ENCODE results near the gene DES.

DNA sequence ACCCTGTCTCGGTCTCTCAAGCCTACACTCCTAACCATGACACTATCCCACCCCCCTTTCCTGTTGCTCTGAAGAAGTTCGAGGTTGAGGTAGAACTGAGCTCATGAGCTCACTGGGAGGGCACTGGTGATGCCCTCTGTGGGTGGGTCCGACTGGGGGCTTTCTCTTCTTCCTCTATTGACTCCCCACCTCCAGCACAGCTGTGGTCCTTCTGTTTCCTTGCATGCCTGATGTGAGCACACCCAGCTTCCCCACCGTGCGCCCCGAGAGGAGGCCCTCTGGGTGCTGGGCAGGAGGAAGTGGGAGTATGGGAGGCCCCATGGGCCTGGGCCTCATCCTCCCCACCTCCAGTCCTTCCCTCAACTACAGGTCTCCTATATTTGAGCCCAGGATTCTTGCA, 37.4 kb downstream of the DES start:
- TF ChIP-seq EP300 (IDR thresholded peaks at IDR 0.05; ENCODE audit: low read depth in 2 of 2, low read length in 2 of 2) (no peak), EP300 (CRISPR knock-in tag; IDR thresholded peaks at IDR 0.05; ENCODE audit: borderline replicate concordance) (no peak), GLI4 (CRISPR knock-in tag; IDR thresholded peaks at IDR 0.05; ENCODE audit: borderline replicate concordance) (no peak), NR1H2 (CRISPR knock-in tag; IDR thresholded peaks at IDR 0.05; ENCODE audit: borderline replicate concordance, low read depth) (no peak), ZKSCAN1 (IDR thresholded peaks at IDR 0.05; ENCODE audit: low read length) (no peak), ESRRA (CRISPR knock-in tag; IDR thresholded peaks at IDR 0.05; ENCODE audit: low read depth) (no peak), ZZZ3 (CRISPR knock-in tag; IDR thresholded peaks at IDR 0.05; ENCODE audit: borderline replicate concordance) (no peak), NFE2L1 (CRISPR knock-in tag; IDR thresholded peaks at IDR 0.05; ENCODE audit: borderline replicate concordance) (no peak), JUNB (CRISPR knock-in tag; IDR thresholded peaks at IDR 0.05; ENCODE audit: borderline replicate concordance) (no peak), DPF2 (CRISPR knock-in tag; IDR thresholded peaks at IDR 0.05; ENCODE audit: borderline replicate concordance, low read depth) (no peak)
- TF ChIP-seq, protein P1, sequence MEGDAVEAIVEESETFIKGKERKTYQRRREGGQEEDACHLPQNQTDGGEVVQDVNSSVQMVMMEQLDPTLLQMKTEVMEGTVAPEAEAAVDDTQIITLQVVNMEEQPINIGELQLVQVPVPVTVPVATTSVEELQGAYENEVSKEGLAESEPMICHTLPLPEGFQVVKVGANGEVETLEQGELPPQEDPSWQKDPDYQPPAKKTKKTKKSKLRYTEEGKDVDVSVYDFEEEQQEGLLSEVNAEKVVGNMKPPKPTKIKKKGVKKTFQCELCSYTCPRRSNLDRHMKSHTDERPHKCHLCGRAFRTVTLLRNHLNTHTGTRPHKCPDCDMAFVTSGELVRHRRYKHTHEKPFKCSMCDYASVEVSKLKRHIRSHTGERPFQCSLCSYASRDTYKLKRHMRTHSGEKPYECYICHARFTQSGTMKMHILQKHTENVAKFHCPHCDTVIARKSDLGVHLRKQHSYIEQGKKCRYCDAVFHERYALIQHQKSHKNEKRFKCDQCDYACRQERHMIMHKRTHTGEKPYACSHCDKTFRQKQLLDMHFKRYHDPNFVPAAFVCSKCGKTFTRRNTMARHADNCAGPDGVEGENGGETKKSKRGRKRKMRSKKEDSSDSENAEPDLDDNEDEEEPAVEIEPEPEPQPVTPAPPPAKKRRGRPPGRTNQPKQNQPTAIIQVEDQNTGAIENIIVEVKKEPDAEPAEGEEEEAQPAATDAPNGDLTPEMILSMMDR (CRISPR knock-in tag; IDR thresholded peaks at IDR 0.05): no peak
- TF ChIP-seq, protein P2, sequence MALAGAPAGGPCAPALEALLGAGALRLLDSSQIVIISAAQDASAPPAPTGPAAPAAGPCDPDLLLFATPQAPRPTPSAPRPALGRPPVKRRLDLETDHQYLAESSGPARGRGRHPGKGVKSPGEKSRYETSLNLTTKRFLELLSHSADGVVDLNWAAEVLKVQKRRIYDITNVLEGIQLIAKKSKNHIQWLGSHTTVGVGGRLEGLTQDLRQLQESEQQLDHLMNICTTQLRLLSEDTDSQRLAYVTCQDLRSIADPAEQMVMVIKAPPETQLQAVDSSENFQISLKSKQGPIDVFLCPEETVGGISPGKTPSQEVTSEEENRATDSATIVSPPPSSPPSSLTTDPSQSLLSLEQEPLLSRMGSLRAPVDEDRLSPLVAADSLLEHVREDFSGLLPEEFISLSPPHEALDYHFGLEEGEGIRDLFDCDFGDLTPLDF (CRISPR knock-in tag; IDR thresholded peaks at IDR 0.05): no peak
- TF ChIP-seq, protein P3, sequence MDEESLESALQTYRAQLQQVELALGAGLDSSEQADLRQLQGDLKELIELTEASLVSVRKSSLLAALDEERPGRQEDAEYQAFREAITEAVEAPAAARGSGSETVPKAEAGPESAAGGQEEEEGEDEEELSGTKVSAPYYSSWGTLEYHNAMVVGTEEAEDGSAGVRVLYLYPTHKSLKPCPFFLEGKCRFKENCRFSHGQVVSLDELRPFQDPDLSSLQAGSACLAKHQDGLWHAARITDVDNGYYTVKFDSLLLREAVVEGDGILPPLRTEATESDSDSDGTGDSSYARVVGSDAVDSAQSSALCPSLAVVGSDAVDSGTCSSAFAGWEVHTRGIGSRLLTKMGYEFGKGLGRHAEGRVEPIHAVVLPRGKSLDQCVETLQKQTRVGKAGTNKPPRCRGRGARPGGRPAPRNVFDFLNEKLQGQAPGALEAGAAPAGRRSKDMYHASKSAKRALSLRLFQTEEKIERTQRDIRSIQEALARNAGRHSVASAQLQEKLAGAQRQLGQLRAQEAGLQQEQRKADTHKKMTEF (CRISPR knock-in tag; IDR thresholded peaks at IDR 0.05): no peak

Measured in HepG2 (cell line).